Peyer's patch (tissue), 4 donors: ENCODE measurements around the gene CYP2D6. TPM values are rescaled to one million over a fixed set of nuclear protein-coding genes. Genes with fewer than 3 reads are reported as not detected.

Source experiments
- DNase-seq, 3 donors: peaks; one replicate each; pipeline ENCODE4 v3.0.0-alpha.2; 2017 to 2019
- H3K27ac ChIP-seq, 4 donors: fragments of 200-600 bp; sonication (generic); one replicate each; pipeline ENCODE4 v1.5.1; 2016 to 2019
- H3K27me3 ChIP-seq, 2 donors: fragments of 200-600 bp; sonication (generic); one replicate each; pipeline ENCODE4 v1.5.1; 2019
- H3K36me3 ChIP-seq, 3 donors: fragments of 200-600 bp; sonication (generic); one replicate each; pipeline ENCODE4 v1.5.1; 2016 to 2019
- H3K4me1 ChIP-seq, 4 donors: fragments of 200-600 bp; sonication (generic); one replicate each; pipeline ENCODE4 v1.5.1; 2016 to 2019
- H3K4me3 ChIP-seq, 4 donors: fragments of 200-600 bp; sonication (generic); 1 replicate in 3 of 4; 2 replicates in 1 of 4; pipeline ENCODE4 v1.5.1; 2016 to 2019; ENCODE audit warnings: mild to moderate bottlenecking in 1 of 4
- H3K9me3 ChIP-seq, 4 donors: fragments of 200-600 bp; sonication (generic); one replicate each; pipeline ENCODE4 v1.5.1; 2016 to 2019; ENCODE audit warnings: mild to moderate bottlenecking in 1 of 4
- CTCF ChIP-seq, 6 experiments: fragments of 450-650 bp in 4 of 6; fragments of 200-600 bp in 2 of 6; sonication (generic) in 1 of 6; IDR thresholded peaks; one replicate each; pipeline ENCODE4 v1.5.1; 2017 to 2019; ENCODE audit warnings: antibody characterized with exemption in 6 of 6, mild to moderate bottlenecking in 3 of 6, moderate library complexity in 1 of 6
- POLR2A ChIP-seq, 2 donors: fragments of 450-650 bp; IDR thresholded peaks; one replicate each; pipeline ENCODE4 v1.5.1; 2017; ENCODE audit warnings: antibody characterized with exemption in 2 of 2, mild to moderate bottlenecking in 2 of 2, moderate library complexity in 2 of 2
- total RNA-seq, 4 donors: library from RNA; depleted of rRNA; stranded (reverse); fragments of >200 nt; gene quantifications; one replicate each; pipeline ENCODE4 v1.1.0, GENCODE V29; 2016

The CYP2D6 gene
- total RNA-seq, 4 donors from 2014 or later, result 18.2 to 329 (median 117) TPM

- H3K9me3 ChIP-seq, result no peaks in the 10 kb centered on the region
- peaks cover 0 to 8% (median 0%) of the 10 kb centered on the region in 3 donors for H3K36me3 ChIP-seq
- TF ChIP-seq POLR2A (IDR thresholded peaks at IDR 0.05) (no peak), CTCF (IDR thresholded peaks at IDR 0.05) (no peak)
- peak overlapping the region in 3 of 4 donors; percentile 26 to 68 (median 53) for H3K27ac ChIP-seq
- no peak overlapping the region for H3K4me3 ChIP-seq
- DNase-seq, result peak in 1 of 3 donors; percentile 36
- H3K27me3 ChIP-seq, result no peaks in the 10 kb centered on the region
- H3K4me1 ChIP-seq, result peaks cover 0 to 46% (median 9%) of the 10 kb centered on the region in 4 donors
Measured at GRCh38 chr22:42174062-42174461, 43.5 kb upstream of the CYP2D6 start.

GRCh38 chr22:42173183-42173926, 42.7 kb upstream of the CYP2D6 start:
- Histone ChIP-seq H3K27me3 (no peaks in the 10 kb centered on the region), H3K27ac (peak overlapping the region; percentile 31 to 68 (median 58)), H3K4me3 (no peak overlapping the region), H3K4me1 (peaks cover 0 to 42% (median 9%) of the 10 kb centered on the region in 4 donors), H3K9me3 (no peaks in the 10 kb centered on the region), H3K36me3 (peaks cover 0 to 11% (median 0%) of the 10 kb centered on the region in 3 donors)
- DNase-seq, result peak in 1 of 3 donors; percentile 45
- TF ChIP-seq POLR2A (IDR thresholded peaks at IDR 0.05) (no peak), CTCF (IDR thresholded peaks at IDR 0.05) (no peak)

GRCh38 chr22:42172773-42173172, 42.2 kb upstream of the CYP2D6 start:
- Histone ChIP-seq H3K27me3 (no peaks in the 10 kb centered on the region), H3K4me1 (peaks cover 0 to 42% (median 9%) of the 10 kb centered on the region in 4 donors), H3K4me3 (no peak overlapping the region), H3K9me3 (no peaks in the 10 kb centered on the region), H3K36me3 (peaks cover 0 to 15% (median 0%) of the 10 kb centered on the region in 3 donors), H3K27ac (peak overlapping the region; percentile 31 to 81 (median 66))
- peak in 2 of 3 donors; percentile 75 to 84 for DNase-seq
- no peak for TF ChIP-seq CTCF (IDR thresholded peaks at IDR 0.05)
- no peak for TF ChIP-seq POLR2A (IDR thresholded peaks at IDR 0.05)

GRCh38 chr22:42171946-42172719, 41.5 kb upstream of the CYP2D6 start:
- Histone ChIP-seq H3K4me3 (no peak overlapping the region), H3K9me3 (no peaks in the 10 kb centered on the region), H3K4me1 (peaks cover 0 to 42% (median 7%) of the 10 kb centered on the region in 4 donors), H3K36me3 (peaks cover 0 to 20% (median 0%) of the 10 kb centered on the region in 3 donors), H3K27ac (peak overlapping the region; percentile 31 to 81 (median 66)), H3K27me3 (no peaks in the 10 kb centered on the region)
- DNase-seq, result peak in 1 of 3 donors; percentile 53
- TF ChIP-seq POLR2A (IDR thresholded peaks at IDR 0.05), result no peak
- no peak for TF ChIP-seq CTCF (IDR thresholded peaks at IDR 0.05)

- H3K4me1 ChIP-seq, result peaks cover 0 to 42% (median 7%) of the 10 kb centered on the region in 4 donors
- no peaks in the 10 kb centered on the region for H3K27me3 ChIP-seq
- no peaks in the 10 kb centered on the region for H3K9me3 ChIP-seq
- H3K4me3 ChIP-seq, result no peak overlapping the region
- no peak for TF ChIP-seq POLR2A (IDR thresholded peaks at IDR 0.05)
- no peak for TF ChIP-seq CTCF (IDR thresholded peaks at IDR 0.05)
- peak in 2 of 3 donors; percentile 26 to 28 for DNase-seq
- peak overlapping the region in 1 of 4 donors; percentile 81 for H3K27ac ChIP-seq
- peaks cover 0 to 25% (median 0%) of the 10 kb centered on the region in 3 donors for H3K36me3 ChIP-seq
Measured at GRCh38 chr22:42171417-42171816, 40.8 kb upstream of the CYP2D6 start.
